ENCODE results near the gene MEAF6. TPM values are rescaled to one million over a fixed set of nuclear protein-coding genes. Genes with fewer than 3 reads are reported as not detected.

MEAF6 gene
- total RNA-seq, 2 donors from 2014 or later, result 50.4 to 51.7 TPM

- Histone ChIP-seq H3K4me1 (ENCODE audit: control insufficient read depth, insufficient read depth, low read length) (no peaks in the 10 kb centered on the region), H3K27ac (ENCODE audit: low read depth, low read length) (no peak overlapping the region), H3K9ac (ENCODE audit: extremely low read depth, low read length, poor library complexity, severe bottlenecking) (no peak overlapping the region), H3K4me3 (ENCODE audit: low read length) (no peak overlapping the region), H3K27me3 (ENCODE audit: control insufficient read depth, insufficient read depth, low read length, poor library complexity, severe bottlenecking) (no peaks in the 10 kb centered on the region), H3K36me3 (ENCODE audit: control insufficient read depth, insufficient read depth, low read length) (peaks cover 68% of the 10 kb centered on the region), H3K9me3 (ENCODE audit: control insufficient read depth, low read length) (no peaks in the 10 kb centered on the region)
- no peaks in the 10 kb centered on the region for H3K4me1 Mint-ChIP-seq
- peaks cover 36% of the 10 kb centered on the region for H3K36me3 Mint-ChIP-seq (ENCODE audit: low read depth)
- no peak for DNase-seq
- TF ChIP-seq, protein P1, sequence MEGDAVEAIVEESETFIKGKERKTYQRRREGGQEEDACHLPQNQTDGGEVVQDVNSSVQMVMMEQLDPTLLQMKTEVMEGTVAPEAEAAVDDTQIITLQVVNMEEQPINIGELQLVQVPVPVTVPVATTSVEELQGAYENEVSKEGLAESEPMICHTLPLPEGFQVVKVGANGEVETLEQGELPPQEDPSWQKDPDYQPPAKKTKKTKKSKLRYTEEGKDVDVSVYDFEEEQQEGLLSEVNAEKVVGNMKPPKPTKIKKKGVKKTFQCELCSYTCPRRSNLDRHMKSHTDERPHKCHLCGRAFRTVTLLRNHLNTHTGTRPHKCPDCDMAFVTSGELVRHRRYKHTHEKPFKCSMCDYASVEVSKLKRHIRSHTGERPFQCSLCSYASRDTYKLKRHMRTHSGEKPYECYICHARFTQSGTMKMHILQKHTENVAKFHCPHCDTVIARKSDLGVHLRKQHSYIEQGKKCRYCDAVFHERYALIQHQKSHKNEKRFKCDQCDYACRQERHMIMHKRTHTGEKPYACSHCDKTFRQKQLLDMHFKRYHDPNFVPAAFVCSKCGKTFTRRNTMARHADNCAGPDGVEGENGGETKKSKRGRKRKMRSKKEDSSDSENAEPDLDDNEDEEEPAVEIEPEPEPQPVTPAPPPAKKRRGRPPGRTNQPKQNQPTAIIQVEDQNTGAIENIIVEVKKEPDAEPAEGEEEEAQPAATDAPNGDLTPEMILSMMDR (conservative IDR thresholded peaks at IDR 0.05), result no peak
- no peak overlapping the region for H3K27ac Mint-ChIP-seq
- H3K4me3 Mint-ChIP-seq, result no peak overlapping the region
- H3K27me3 Mint-ChIP-seq (ENCODE audit: insufficient read depth), result no peaks in the 10 kb centered on the region
- no peaks in the 10 kb centered on the region for H3K9me3 Mint-ChIP-seq
Observed at GRCh38 chr1:37502104-37502503, 12.5 kb downstream of the MEAF6 start.

DNA sequence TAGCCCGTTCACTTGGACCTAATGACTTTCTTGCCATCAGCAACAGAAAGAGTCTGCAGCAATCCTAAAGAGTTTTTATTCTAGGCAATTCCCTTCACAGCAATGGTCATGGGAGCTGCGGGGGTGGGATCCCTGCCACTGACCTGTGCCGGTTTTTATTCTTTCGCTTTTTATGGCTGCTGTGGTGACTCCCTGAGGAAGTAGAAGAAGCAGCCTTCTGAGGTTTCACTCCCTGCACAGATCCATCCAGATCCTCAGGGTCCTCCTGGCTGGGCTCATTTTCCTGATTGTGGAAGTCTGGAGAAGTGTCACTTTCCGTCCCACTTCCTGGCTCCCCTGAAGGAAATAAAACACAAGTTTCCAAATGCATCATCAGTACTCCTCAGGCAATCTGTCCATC lies 12.9 kb downstream of the MEAF6 start:
- H3K4me1 ChIP-seq (ENCODE audit: control insufficient read depth, insufficient read depth, low read length), result no peaks in the 10 kb centered on the region
- H3K36me3 ChIP-seq (ENCODE audit: control insufficient read depth, insufficient read depth, low read length), result peaks cover 70% of the 10 kb centered on the region
- Mint-ChIP-seq H3K4me1 (no peaks in the 10 kb centered on the region), H3K4me3 (no peak overlapping the region), H3K9me3 (no peaks in the 10 kb centered on the region), H3K36me3 (ENCODE audit: low read depth) (peaks cover 37% of the 10 kb centered on the region), H3K27me3 (ENCODE audit: insufficient read depth) (no peaks in the 10 kb centered on the region), H3K27ac (no peak overlapping the region)
- H3K27ac ChIP-seq (ENCODE audit: low read depth, low read length), result no peak overlapping the region
- H3K9me3 ChIP-seq (ENCODE audit: control insufficient read depth, low read length), result no peaks in the 10 kb centered on the region
- no peaks in the 10 kb centered on the region for H3K27me3 ChIP-seq (ENCODE audit: control insufficient read depth, insufficient read depth, low read length, poor library complexity, severe bottlenecking)
- no peak for DNase-seq
- 90 to 97% methylated on average over 5 of the region's 5 CpGs for WGBS, 2 experiments (ENCODE audit: insufficient coverage in 1 of 2, insufficient read length in 1 of 2)
- H3K4me3 ChIP-seq (ENCODE audit: low read length), result no peak overlapping the region
- TF ChIP-seq, protein P1 (conservative IDR thresholded peaks at IDR 0.05), result no peak
- no peak overlapping the region for H3K9ac ChIP-seq (ENCODE audit: extremely low read depth, low read length, poor library complexity, severe bottlenecking)

DNA sequence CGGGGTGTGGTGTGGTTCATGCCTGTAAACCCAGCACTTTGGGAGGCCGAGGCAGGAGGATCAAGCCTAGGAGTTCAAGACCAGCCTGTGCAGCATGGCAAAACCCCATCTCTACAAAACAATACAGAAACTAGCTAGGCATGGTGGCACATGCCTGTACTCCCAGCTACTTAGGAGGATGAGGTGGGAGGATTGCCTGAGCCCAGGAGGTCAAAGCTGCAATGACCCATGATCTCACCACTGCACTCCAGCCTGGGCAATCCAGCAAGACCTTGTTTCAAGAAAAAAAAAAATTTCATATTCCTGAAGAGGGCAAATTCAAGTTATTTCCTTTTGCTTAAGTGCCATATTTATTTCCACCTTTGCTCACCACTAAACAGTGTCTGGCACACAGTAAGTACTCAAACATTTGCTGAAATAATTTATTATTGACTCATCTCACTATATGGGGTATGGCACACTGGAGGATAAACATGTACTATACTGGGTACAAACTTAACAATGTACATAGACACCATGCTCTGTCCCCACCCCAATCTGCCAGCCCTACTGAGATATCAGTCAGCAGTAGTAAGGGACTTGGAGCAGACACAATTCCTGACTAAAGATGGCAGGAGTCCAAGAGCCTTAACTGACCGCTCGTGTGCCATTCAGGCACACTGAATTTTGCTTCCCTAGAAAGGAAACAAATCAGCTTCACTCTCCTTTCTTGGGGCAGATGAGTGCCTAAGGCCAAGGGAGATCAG lies 15.5 kb downstream of the MEAF6 start:
- H3K27me3 Mint-ChIP-seq (ENCODE audit: insufficient read depth), result no peaks in the 10 kb centered on the region
- TF ChIP-seq, protein P1 (conservative IDR thresholded peaks at IDR 0.05), result no peak
- H3K4me3 Mint-ChIP-seq, result no peak overlapping the region
- H3K9me3 Mint-ChIP-seq, result no peaks in the 10 kb centered on the region
- WGBS, 2 experiments (ENCODE audit: insufficient coverage in 1 of 2, insufficient read length in 1 of 2), result 97 to 100% methylated on average over 2 to 4 of the region's 4 CpGs
- no peaks in the 10 kb centered on the region for H3K4me1 Mint-ChIP-seq
- Histone ChIP-seq H3K9ac (ENCODE audit: extremely low read depth, low read length, poor library complexity, severe bottlenecking) (no peak overlapping the region), H3K4me1 (ENCODE audit: control insufficient read depth, insufficient read depth, low read length) (no peaks in the 10 kb centered on the region), H3K36me3 (ENCODE audit: control insufficient read depth, insufficient read depth, low read length) (peaks cover 68% of the 10 kb centered on the region), H3K27ac (ENCODE audit: low read depth, low read length) (no peak overlapping the region), H3K4me3 (ENCODE audit: low read length) (no peak overlapping the region), H3K9me3 (ENCODE audit: control insufficient read depth, low read length) (no peaks in the 10 kb centered on the region), H3K27me3 (ENCODE audit: control insufficient read depth, insufficient read depth, low read length, poor library complexity, severe bottlenecking) (no peaks in the 10 kb centered on the region)
- no peak for DNase-seq
- H3K36me3 Mint-ChIP-seq (ENCODE audit: low read depth), result peaks cover 31% of the 10 kb centered on the region
- no peak overlapping the region for H3K27ac Mint-ChIP-seq

Measured in endodermal cell (in vitro differentiated cells).